ENCODE measurements around the gene KIAA2012.
"Not testable (repeated sequence)": the region's sequence is repeated elsewhere in the genome, so short reads cannot be mapped to it uniquely, and the experiment has no call there.

Gene KIAA2012

GRCh38 chr2:202122980-202123720, 50.1 kb downstream of the KIAA2012 start:
- H3K4me1 ChIP-seq (ENCODE audit: control insufficient read depth, insufficient read depth, low read length, poor library complexity, severe bottlenecking): no peaks in the 10 kb centered on the region
- DNase-seq: no peak
- H3K4me3 ChIP-seq (ENCODE audit: insufficient read depth, low read depth, low read length, poor library complexity, severe bottlenecking): no peak overlapping the region
- H3K27me3 ChIP-seq (replicated peaks; ENCODE audit: control insufficient read depth, insufficient read depth, low read length, poor library complexity, severe bottlenecking): no peaks in the 10 kb centered on the region
- no peak overlapping the region for H3K27ac ChIP-seq (ENCODE audit: insufficient read depth, low read length, poor library complexity, severe bottlenecking)
- H3K9me3 ChIP-seq (ENCODE audit: control insufficient read depth, low read length): no peaks in the 10 kb centered on the region
- H3K36me3 ChIP-seq (ENCODE audit: control insufficient read depth, insufficient read depth, low read length): no peaks in the 10 kb centered on the region

GRCh38 chr2:202124286-202124685, 51.2 kb downstream of the KIAA2012 start:
- DNase-seq: no peak
- Histone ChIP-seq H3K4me3 (ENCODE audit: insufficient read depth, low read depth, low read length, poor library complexity, severe bottlenecking) (no peak overlapping the region), H3K36me3 (ENCODE audit: control insufficient read depth, insufficient read depth, low read length) (no peaks in the 10 kb centered on the region)

GRCh38 chr2:202127687-202128331, 54.8 kb downstream of the KIAA2012 start:
- Histone ChIP-seq H3K36me3 (ENCODE audit: control insufficient read depth, insufficient read depth, low read length) (no peaks in the 10 kb centered on the region), H3K27ac (ENCODE audit: insufficient read depth, low read length, poor library complexity, severe bottlenecking) (no peak overlapping the region), H3K4me3 (ENCODE audit: insufficient read depth, low read depth, low read length, poor library complexity, severe bottlenecking) (no peak overlapping the region), H3K27me3 (replicated peaks; ENCODE audit: control insufficient read depth, insufficient read depth, low read length, poor library complexity, severe bottlenecking) (no peaks in the 10 kb centered on the region), H3K9me3 (ENCODE audit: control insufficient read depth, low read length) (no peaks in the 10 kb centered on the region), H3K4me1 (ENCODE audit: control insufficient read depth, insufficient read depth, low read length, poor library complexity, severe bottlenecking) (no peaks in the 10 kb centered on the region)
- no peak for DNase-seq

More at GRCh38 chr2:202124286-202124685, 51.2 kb downstream of the KIAA2012 start:
- H3K27me3 ChIP-seq (replicated peaks; ENCODE audit: control insufficient read depth, insufficient read depth, low read length, poor library complexity, severe bottlenecking): no peaks in the 10 kb centered on the region
- no peaks in the 10 kb centered on the region for H3K4me1 ChIP-seq (ENCODE audit: control insufficient read depth, insufficient read depth, low read length, poor library complexity, severe bottlenecking)
- H3K27ac ChIP-seq (ENCODE audit: insufficient read depth, low read length, poor library complexity, severe bottlenecking): no peak overlapping the region
- no peaks in the 10 kb centered on the region for H3K9me3 ChIP-seq (ENCODE audit: control insufficient read depth, low read length)

GRCh38 chr2:202129841-202130240, 56.8 kb downstream of the KIAA2012 start:
- no peaks in the 10 kb centered on the region for H3K4me1 ChIP-seq (ENCODE audit: control insufficient read depth, insufficient read depth, low read length, poor library complexity, severe bottlenecking)
- H3K4me3 ChIP-seq (ENCODE audit: insufficient read depth, low read depth, low read length, poor library complexity, severe bottlenecking): no peak overlapping the region
- no peaks in the 10 kb centered on the region for H3K27me3 ChIP-seq (replicated peaks; ENCODE audit: control insufficient read depth, insufficient read depth, low read length, poor library complexity, severe bottlenecking)
- no peaks in the 10 kb centered on the region for H3K9me3 ChIP-seq (ENCODE audit: control insufficient read depth, low read length)
- no peak overlapping the region for H3K27ac ChIP-seq (ENCODE audit: insufficient read depth, low read length, poor library complexity, severe bottlenecking)
- no peaks in the 10 kb centered on the region for H3K36me3 ChIP-seq (ENCODE audit: control insufficient read depth, insufficient read depth, low read length)
- DNase-seq: no peak

GRCh38 chr2:202133200-202133908, 60.3 kb downstream of the KIAA2012 start:
- Histone ChIP-seq H3K4me3 (ENCODE audit: insufficient read depth, low read depth, low read length, poor library complexity, severe bottlenecking) (no peak overlapping the region), H3K27ac (ENCODE audit: insufficient read depth, low read length, poor library complexity, severe bottlenecking) (no peak overlapping the region), H3K27me3 (replicated peaks; ENCODE audit: control insufficient read depth, insufficient read depth, low read length, poor library complexity, severe bottlenecking) (no peaks in the 10 kb centered on the region), H3K36me3 (ENCODE audit: control insufficient read depth, insufficient read depth, low read length) (no peaks in the 10 kb centered on the region), H3K4me1 (ENCODE audit: control insufficient read depth, insufficient read depth, low read length, poor library complexity, severe bottlenecking) (no peaks in the 10 kb centered on the region), H3K9me3 (ENCODE audit: control insufficient read depth, low read length) (no peaks in the 10 kb centered on the region)
- DNase-seq: no peak

GRCh38 chr2:202133909-202134265, 60.8 kb downstream of the KIAA2012 start:
- no peaks in the 10 kb centered on the region for H3K36me3 ChIP-seq (ENCODE audit: control insufficient read depth, insufficient read depth, low read length)
- no peaks in the 10 kb centered on the region for H3K27me3 ChIP-seq (replicated peaks; ENCODE audit: control insufficient read depth, insufficient read depth, low read length, poor library complexity, severe bottlenecking)
- no peak for DNase-seq
- no peak overlapping the region for H3K27ac ChIP-seq (ENCODE audit: insufficient read depth, low read length, poor library complexity, severe bottlenecking)
- H3K9me3 ChIP-seq (ENCODE audit: control insufficient read depth, low read length): no peaks in the 10 kb centered on the region
- H3K4me3 ChIP-seq (ENCODE audit: insufficient read depth, low read depth, low read length, poor library complexity, severe bottlenecking): no peak overlapping the region
- no peaks in the 10 kb centered on the region for H3K4me1 ChIP-seq (ENCODE audit: control insufficient read depth, insufficient read depth, low read length, poor library complexity, severe bottlenecking)

GRCh38 chr2:202135091-202135874, 62.2 kb downstream of the KIAA2012 start:
- H3K4me3 ChIP-seq (ENCODE audit: insufficient read depth, low read depth, low read length, poor library complexity, severe bottlenecking): no peak overlapping the region
- no peaks in the 10 kb centered on the region for H3K4me1 ChIP-seq (ENCODE audit: control insufficient read depth, insufficient read depth, low read length, poor library complexity, severe bottlenecking)
- H3K27ac ChIP-seq (ENCODE audit: insufficient read depth, low read length, poor library complexity, severe bottlenecking): no peak overlapping the region
- H3K9me3 ChIP-seq (ENCODE audit: control insufficient read depth, low read length): no peaks in the 10 kb centered on the region
- no peak for DNase-seq
- H3K36me3 ChIP-seq (ENCODE audit: control insufficient read depth, insufficient read depth, low read length): no peaks in the 10 kb centered on the region
- no peaks in the 10 kb centered on the region for H3K27me3 ChIP-seq (replicated peaks; ENCODE audit: control insufficient read depth, insufficient read depth, low read length, poor library complexity, severe bottlenecking)

- not testable (repeated sequence) for H3K4me3 ChIP-seq (ENCODE audit: insufficient read depth, low read depth, low read length, poor library complexity, severe bottlenecking); H3K27ac ChIP-seq (ENCODE audit: insufficient read depth, low read length, poor library complexity, severe bottlenecking); H3K9me3 ChIP-seq (ENCODE audit: control insufficient read depth, low read length); H3K27me3 ChIP-seq (replicated peaks; ENCODE audit: control insufficient read depth, insufficient read depth, low read length, poor library complexity, severe bottlenecking); DNase-seq; H3K4me1 ChIP-seq (ENCODE audit: control insufficient read depth, insufficient read depth, low read length, poor library complexity, severe bottlenecking); H3K36me3 ChIP-seq (ENCODE audit: control insufficient read depth, insufficient read depth, low read length)
Measured at GRCh38 chr2:202136039-202136438, 63.0 kb downstream of the KIAA2012 start.

GRCh38 chr2:202136526-202136925, 63.5 kb downstream of the KIAA2012 start:
- H3K27me3 ChIP-seq (replicated peaks; ENCODE audit: control insufficient read depth, insufficient read depth, low read length, poor library complexity, severe bottlenecking): no peaks in the 10 kb centered on the region
- no peak for DNase-seq

More at GRCh38 chr2:202136526-202136925, 63.5 kb downstream of the KIAA2012 start:
- Histone ChIP-seq H3K4me1 (ENCODE audit: control insufficient read depth, insufficient read depth, low read length, poor library complexity, severe bottlenecking) (no peaks in the 10 kb centered on the region), H3K9me3 (ENCODE audit: control insufficient read depth, low read length) (no peaks in the 10 kb centered on the region), H3K27ac (ENCODE audit: insufficient read depth, low read length, poor library complexity, severe bottlenecking) (no peak overlapping the region), H3K4me3 (ENCODE audit: insufficient read depth, low read depth, low read length, poor library complexity, severe bottlenecking) (no peak overlapping the region), H3K36me3 (ENCODE audit: control insufficient read depth, insufficient read depth, low read length) (no peaks in the 10 kb centered on the region)

Measured in effector memory CD4-positive, alpha-beta T cell (primary cell).